Activated B cell treated with CpG ODN at 0.5 μM for 24 hours (primary cell): Measurements from ENCODE around the gene LUC7L2. TPM values are rescaled to one million over a fixed set of nuclear protein-coding genes. Genes with fewer than 3 reads are reported as not detected.

ENCODE experiments used
- ATAC-seq: fragments of 200-7000 bp; cut with Tn5 transposase; one replicate; pipeline ENCODE4 v1.10.0; 2021; ENCODE audit warnings: low read depth, mild to moderate bottlenecking, moderate library complexity
- CTCF ChIA-PET: fragments of 350-600 bp; sonication (Branson Sonifier 250); formaldehyde crosslinking; loops from one replicate; lab custom pipeline; 2021; ENCODE audit warnings: antibody characterized with exemption; lab: Charles Lee
- POLR2A ChIA-PET: fragments of 350-600 bp; sonication (Branson Sonifier 250); formaldehyde crosslinking; loops from one replicate; lab custom pipeline; 2021; ENCODE audit warnings: antibody characterized with exemption; lab: Charles Lee
- DNase-seq: peaks from one replicate; pipeline ENCODE4 v3.0.0; 2022
- H3K27ac Mint-ChIP-seq: one replicate; pipeline ENCODE4 v1.8.0; 2020; ENCODE audit warnings: mixed read lengths
- H3K27me3 Mint-ChIP-seq: one replicate; pipeline ENCODE4 v1.8.0; 2021; ENCODE audit warnings: mixed read lengths
- H3K36me3 Mint-ChIP-seq: one replicate; pipeline ENCODE4 v1.8.0; 2021; ENCODE audit warnings: low read depth, mixed read lengths
- H3K4me1 Mint-ChIP-seq: one replicate; pipeline ENCODE4 v1.8.0; 2021; ENCODE audit warnings: mixed read lengths
- H3K4me3 Mint-ChIP-seq: one replicate; pipeline ENCODE4 v1.8.0; 2020; ENCODE audit warnings: mild to moderate bottlenecking, mixed read lengths
- H3K9me3 Mint-ChIP-seq: one replicate; pipeline ENCODE4 v1.8.0; 2020; ENCODE audit warnings: mixed read lengths
- CTCF ChIP-seq: fragments of 200-600 bp; IDR thresholded peaks from one replicate; pipeline ENCODE4 v1.8.0; 2022; ENCODE audit warnings: antibody characterized with exemption, mild to moderate bottlenecking
- intact Hi-C: fragments of 100-400 bp; cut with micrococcal nuclease; formaldehyde crosslinking; loops from one replicate; pipeline ENCODE4 v1.15.1; 2024
- total RNA-seq: library from RNA; stranded (reverse); gene quantifications from 2 replicates; pipeline ENCODE4 v1.2.3, GENCODE V29; 2022

The LUC7L2 gene
- total RNA-seq, 1 donor from 2014 or later: 118 TPM

GRCh38 chr7:139431010-139431409 is 71.3 kb downstream of the LUC7L2 start:
- intact Hi-C loops: loop anchor here (10.0 kb wide), 1 partner anchor 194 kb away; no protein-coding TSS in a partner anchor
- Mint-ChIP-seq H3K27ac (no peak overlapping the region), H3K4me1 (peaks cover 8% of the 10 kb centered on the region), H3K36me3 (peaks cover 29% of the 10 kb centered on the region), H3K9me3 (no peaks in the 10 kb centered on the region), H3K4me3 (no peak overlapping the region), H3K27me3 (no peaks in the 10 kb centered on the region)
- no peak for ATAC-seq
- POLR2A ChIA-PET: interaction anchor here (0.7 kb wide), 1 partner anchor 8 kb away, joined by 6 read pairs; no protein-coding TSS in a partner anchor
- TF ChIP-seq CTCF: no peak
- DNase-seq: no peak
- CTCF ChIA-PET: interaction anchor here (1.1 to 1.4 kb wide), 2 partner anchors 9 to 10 kb away, joined by 3 to 4 read pairs; no protein-coding TSS in a partner anchor

- H3K36me3 Mint-ChIP-seq: peaks cover 27% of the 10 kb centered on the region
- CTCF ChIA-PET: interaction anchor here (1.1 kb wide), 1 partner anchor 9 kb away, joined by 4 read pairs; no protein-coding TSS in a partner anchor
- no peak overlapping the region for H3K4me3 Mint-ChIP-seq
- POLR2A ChIA-PET: no interaction called here
- intact Hi-C loops: loop anchor here (10.0 kb wide), 1 partner anchor 193 kb away; no protein-coding TSS in a partner anchor
- ATAC-seq (no peak), DNase-seq (no peak)
- no peak overlapping the region for H3K27ac Mint-ChIP-seq
- H3K4me1 Mint-ChIP-seq: peaks cover 8% of the 10 kb centered on the region
- H3K9me3 Mint-ChIP-seq: no peaks in the 10 kb centered on the region
- TF ChIP-seq CTCF: no peak
- H3K27me3 Mint-ChIP-seq: no peaks in the 10 kb centered on the region
Measured at GRCh38 chr7:139431459-139431858, 71.8 kb downstream of the LUC7L2 start.

- TF ChIP-seq CTCF: no peak
- no peaks in the 10 kb centered on the region for H3K9me3 Mint-ChIP-seq
- H3K27ac Mint-ChIP-seq: no peak overlapping the region
- peaks cover 8% of the 10 kb centered on the region for H3K4me1 Mint-ChIP-seq
- H3K36me3 Mint-ChIP-seq: peaks cover 13% of the 10 kb centered on the region
- H3K4me3 Mint-ChIP-seq: no peak overlapping the region
- no peaks in the 10 kb centered on the region for H3K27me3 Mint-ChIP-seq
- CTCF ChIA-PET: interaction anchor here (1.0 kb wide), 1 partner anchor 9 kb away, joined by 3 read pairs; no protein-coding TSS in a partner anchor
- POLR2A ChIA-PET: interaction anchor here (0.8 kb wide), 1 partner anchor 617 kb away, joined by 5 read pairs; no protein-coding TSS in a partner anchor
- DNase-seq (no peak), ATAC-seq (no peak)
- intact Hi-C loops: loop anchor here (10.0 kb wide), 1 partner anchor 188 kb away; no protein-coding TSS in a partner anchor
Measured at GRCh38 chr7:139436806-139437205, 77.1 kb downstream of the LUC7L2 start.

GRCh38 chr7:139439375-139439774 is 79.7 kb downstream of the LUC7L2 start:
- ChIA-PET POLR2A (interaction anchor here (0.6 kb wide), 1 partner anchor 9 kb away, joined by 6 read pairs; no protein-coding TSS in a partner anchor), CTCF (no interaction called here)
- no peak for TF ChIP-seq CTCF
- Mint-ChIP-seq H3K27me3 (no peaks in the 10 kb centered on the region), H3K9me3 (no peaks in the 10 kb centered on the region), H3K36me3 (peaks cover 7% of the 10 kb centered on the region), H3K27ac (no peak overlapping the region), H3K4me3 (no peak overlapping the region), H3K4me1 (peaks cover 4% of the 10 kb centered on the region)
- no peak for DNase-seq
- no peak for ATAC-seq
- intact Hi-C loops: loop anchor here (10.0 kb wide), 1 partner anchor 185 kb away; no protein-coding TSS in a partner anchor

- H3K9me3 Mint-ChIP-seq: no peaks in the 10 kb centered on the region
- H3K4me3 Mint-ChIP-seq: no peak overlapping the region
- H3K27ac Mint-ChIP-seq: no peak overlapping the region
- no peaks in the 10 kb centered on the region for H3K27me3 Mint-ChIP-seq
- ATAC-seq: no peak
- intact Hi-C loops: no loop called here
- no peak for TF ChIP-seq CTCF
- POLR2A ChIA-PET: no interaction called here
- CTCF ChIA-PET: no interaction called here
- no peak for DNase-seq
- H3K36me3 Mint-ChIP-seq: peaks cover 3% of the 10 kb centered on the region
- no peaks in the 10 kb centered on the region for H3K4me1 Mint-ChIP-seq
Measured at GRCh38 chr7:139441961-139442360, 82.3 kb downstream of the LUC7L2 start.
